ENCODE measurements around the gene DEGS2. TPM values are rescaled to one million over a fixed set of nuclear protein-coding genes. Genes with fewer than 3 reads are reported as not detected.

DEGS2 gene
- total RNA-seq, 1 donor from 2014 or later: 0.34 TPM

- H3K27me3 Mint-ChIP-seq (ENCODE audit: unreplicated experiment): peaks cover 10% of the 10 kb centered on the region
- TF ChIP-seq, protein P1, sequence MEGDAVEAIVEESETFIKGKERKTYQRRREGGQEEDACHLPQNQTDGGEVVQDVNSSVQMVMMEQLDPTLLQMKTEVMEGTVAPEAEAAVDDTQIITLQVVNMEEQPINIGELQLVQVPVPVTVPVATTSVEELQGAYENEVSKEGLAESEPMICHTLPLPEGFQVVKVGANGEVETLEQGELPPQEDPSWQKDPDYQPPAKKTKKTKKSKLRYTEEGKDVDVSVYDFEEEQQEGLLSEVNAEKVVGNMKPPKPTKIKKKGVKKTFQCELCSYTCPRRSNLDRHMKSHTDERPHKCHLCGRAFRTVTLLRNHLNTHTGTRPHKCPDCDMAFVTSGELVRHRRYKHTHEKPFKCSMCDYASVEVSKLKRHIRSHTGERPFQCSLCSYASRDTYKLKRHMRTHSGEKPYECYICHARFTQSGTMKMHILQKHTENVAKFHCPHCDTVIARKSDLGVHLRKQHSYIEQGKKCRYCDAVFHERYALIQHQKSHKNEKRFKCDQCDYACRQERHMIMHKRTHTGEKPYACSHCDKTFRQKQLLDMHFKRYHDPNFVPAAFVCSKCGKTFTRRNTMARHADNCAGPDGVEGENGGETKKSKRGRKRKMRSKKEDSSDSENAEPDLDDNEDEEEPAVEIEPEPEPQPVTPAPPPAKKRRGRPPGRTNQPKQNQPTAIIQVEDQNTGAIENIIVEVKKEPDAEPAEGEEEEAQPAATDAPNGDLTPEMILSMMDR (IDR thresholded peaks at IDR 0.05; ENCODE audit: partially characterized antibody, unreplicated experiment): no peak
Observed at GRCh38 chr14:100104523-100105300, 54.7 kb downstream of the DEGS2 start.

DNA sequence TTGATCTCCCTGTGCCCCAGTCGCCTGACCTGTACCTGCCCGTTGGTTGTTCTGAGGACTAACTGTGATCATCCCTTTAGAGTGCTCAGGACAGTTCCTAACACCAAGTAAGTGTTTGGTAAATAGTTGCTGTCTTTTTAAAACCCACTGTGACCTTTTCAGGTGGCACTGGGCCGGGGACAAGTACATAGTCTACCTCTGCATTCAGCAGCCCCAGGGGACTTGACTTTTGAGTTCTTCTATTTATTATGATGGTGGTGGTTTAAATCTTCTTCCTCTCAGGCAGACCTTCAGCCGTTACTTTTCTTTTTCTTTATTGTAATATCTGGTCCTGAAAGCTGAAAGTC is 55.5 kb downstream of the DEGS2 start:
- peaks cover 18% of the 10 kb centered on the region for H3K4me1 Mint-ChIP-seq (ENCODE audit: low read depth, unreplicated experiment)
- H3K36me3 Mint-ChIP-seq (ENCODE audit: unreplicated experiment): no peaks in the 10 kb centered on the region
- peaks cover 10% of the 10 kb centered on the region for H3K27me3 Mint-ChIP-seq (ENCODE audit: unreplicated experiment)
- no peak overlapping the region for H3K4me3 Mint-ChIP-seq (ENCODE audit: unreplicated experiment)
- H3K27ac Mint-ChIP-seq (ENCODE audit: unreplicated experiment): no peak overlapping the region
- H3K9me3 Mint-ChIP-seq (ENCODE audit: unreplicated experiment): peaks cover 9% of the 10 kb centered on the region
- DNase-seq: no peak
- TF ChIP-seq, protein P1 (IDR thresholded peaks at IDR 0.05; ENCODE audit: partially characterized antibody, unreplicated experiment): no peak

More at GRCh38 chr14:100104523-100105300, 54.7 kb downstream of the DEGS2 start:
- Mint-ChIP-seq H3K4me3 (ENCODE audit: unreplicated experiment) (no peak overlapping the region), H3K9me3 (ENCODE audit: unreplicated experiment) (peaks cover 16% of the 10 kb centered on the region), H3K27ac (ENCODE audit: unreplicated experiment) (no peak overlapping the region), H3K36me3 (ENCODE audit: unreplicated experiment) (no peaks in the 10 kb centered on the region), H3K4me1 (ENCODE audit: low read depth, unreplicated experiment) (peaks cover 21% of the 10 kb centered on the region)
- DNase-seq: no peak

- H3K9me3 Mint-ChIP-seq (ENCODE audit: unreplicated experiment): peaks cover 8% of the 10 kb centered on the region
- peaks cover 8% of the 10 kb centered on the region for H3K27me3 Mint-ChIP-seq (ENCODE audit: unreplicated experiment)
- no peaks in the 10 kb centered on the region for H3K36me3 Mint-ChIP-seq (ENCODE audit: unreplicated experiment)
- no peak overlapping the region for H3K27ac Mint-ChIP-seq (ENCODE audit: unreplicated experiment)
- no peak for DNase-seq
- H3K4me3 Mint-ChIP-seq (ENCODE audit: unreplicated experiment): no peak overlapping the region
- TF ChIP-seq, protein P1 (IDR thresholded peaks at IDR 0.05; ENCODE audit: partially characterized antibody, unreplicated experiment): no peak
- peaks cover 13% of the 10 kb centered on the region for H3K4me1 Mint-ChIP-seq (ENCODE audit: low read depth, unreplicated experiment)
Observed at GRCh38 chr14:100103250-100104005, 56.0 kb downstream of the DEGS2 start.

GRCh38 chr14:100102156-100102785 is 57.2 kb downstream of the DEGS2 start:
- Mint-ChIP-seq H3K27me3 (ENCODE audit: unreplicated experiment) (peaks cover 5% of the 10 kb centered on the region), H3K9me3 (ENCODE audit: unreplicated experiment) (peaks cover 6% of the 10 kb centered on the region), H3K36me3 (ENCODE audit: unreplicated experiment) (no peaks in the 10 kb centered on the region), H3K4me1 (ENCODE audit: low read depth, unreplicated experiment) (peaks cover 8% of the 10 kb centered on the region), H3K4me3 (ENCODE audit: unreplicated experiment) (no peak overlapping the region), H3K27ac (ENCODE audit: unreplicated experiment) (no peak overlapping the region)
- TF ChIP-seq, protein P1 (IDR thresholded peaks at IDR 0.05; ENCODE audit: partially characterized antibody, unreplicated experiment): no peak
- no peak for DNase-seq
